GM12872 (cell line): Measurements from ENCODE around the gene MLLT3.

ENCODE experiments used
- CTCF ChIP-seq: IDR thresholded peaks from 3 replicates; pipeline ENCODE4 v1.5.1; 2011; ENCODE audit warnings: low read depth, mild to moderate bottlenecking, low read length, moderate library complexity; ENCODE audit not compliant: insufficient read depth

MLLT3 gene

GRCh38 chr9:20390400-20390799 is 231.9 kb downstream of the MLLT3 start:
- no peak for TF ChIP-seq CTCF

- TF ChIP-seq CTCF = no peak
Measured at GRCh38 chr9:20387062-20387461, 235.2 kb downstream of the MLLT3 start.

- no peak for TF ChIP-seq CTCF
Measured at GRCh38 chr9:20384642-20385041, 237.7 kb downstream of the MLLT3 start.

GRCh38 chr9:20382460-20383071 is 239.7 kb downstream of the MLLT3 start:
- no peak for TF ChIP-seq CTCF

- TF ChIP-seq CTCF = no peak
Measured at GRCh38 chr9:20380546-20380945, 241.8 kb downstream of the MLLT3 start.

- TF ChIP-seq CTCF = no peak
Measured at GRCh38 chr9:20379804-20380225, 242.5 kb downstream of the MLLT3 start.

- no peak for TF ChIP-seq CTCF
Measured at GRCh38 chr9:20378851-20379250, 243.4 kb downstream of the MLLT3 start.
